GM18505 (cell line): Measurements from ENCODE around the gene CZIB.
"Not testable (repeated sequence)": the region's sequence is repeated elsewhere in the genome, so short reads cannot be mapped to it uniquely, and the experiment has no call there.

ENCODE experiments used
- ATAC-seq: cut with Tn5 transposase; IDR thresholded peaks from one replicate; pipeline ENCODE4 v1.9.1; 2021; ENCODE audit not compliant: unreplicated experiment
- POLR2A ChIP-seq: IDR thresholded peaks from 4 replicates; pipeline ENCODE4 v1.6.1; 2011; ENCODE audit warnings: borderline replicate concordance; ENCODE audit not compliant: insufficient read depth, insufficient read length; ENCODE audit errors: extremely low read depth

CZIB gene

DNA sequence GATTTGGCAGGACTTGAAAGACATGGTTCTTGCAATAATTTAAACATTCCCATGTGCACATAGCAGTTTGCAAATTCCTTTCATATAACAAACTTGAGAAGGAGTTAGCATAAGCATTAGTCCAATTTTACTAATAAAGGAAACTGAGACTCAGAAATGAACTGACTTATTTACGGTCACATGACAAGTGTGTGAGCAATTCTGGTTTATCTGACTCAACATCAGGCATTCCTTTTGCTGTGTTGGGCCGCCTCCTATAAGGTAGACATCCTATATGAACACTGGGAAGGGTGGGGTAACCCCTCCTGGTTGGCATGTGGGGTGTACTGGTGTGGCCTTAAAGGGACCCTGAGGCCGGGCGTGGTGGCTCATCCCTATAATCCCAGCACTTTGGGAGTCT, 32.3 kb downstream of the CZIB start:
- no peak for ATAC-seq
- no peak for TF ChIP-seq POLR2A

- no peak for TF ChIP-seq POLR2A
- ATAC-seq = no peak
These were observed 33.0 kb downstream of the CZIB start for GRCh38 chr1:53187401-53187800.

GRCh38 chr1:53186533-53186932, 33.9 kb downstream of the CZIB start:
- TF ChIP-seq POLR2A = no peak
- ATAC-seq = no peak

GRCh38 chr1:53185955-53186297, 34.5 kb downstream of the CZIB start:
- ATAC-seq = not testable (repeated sequence)

DNA sequence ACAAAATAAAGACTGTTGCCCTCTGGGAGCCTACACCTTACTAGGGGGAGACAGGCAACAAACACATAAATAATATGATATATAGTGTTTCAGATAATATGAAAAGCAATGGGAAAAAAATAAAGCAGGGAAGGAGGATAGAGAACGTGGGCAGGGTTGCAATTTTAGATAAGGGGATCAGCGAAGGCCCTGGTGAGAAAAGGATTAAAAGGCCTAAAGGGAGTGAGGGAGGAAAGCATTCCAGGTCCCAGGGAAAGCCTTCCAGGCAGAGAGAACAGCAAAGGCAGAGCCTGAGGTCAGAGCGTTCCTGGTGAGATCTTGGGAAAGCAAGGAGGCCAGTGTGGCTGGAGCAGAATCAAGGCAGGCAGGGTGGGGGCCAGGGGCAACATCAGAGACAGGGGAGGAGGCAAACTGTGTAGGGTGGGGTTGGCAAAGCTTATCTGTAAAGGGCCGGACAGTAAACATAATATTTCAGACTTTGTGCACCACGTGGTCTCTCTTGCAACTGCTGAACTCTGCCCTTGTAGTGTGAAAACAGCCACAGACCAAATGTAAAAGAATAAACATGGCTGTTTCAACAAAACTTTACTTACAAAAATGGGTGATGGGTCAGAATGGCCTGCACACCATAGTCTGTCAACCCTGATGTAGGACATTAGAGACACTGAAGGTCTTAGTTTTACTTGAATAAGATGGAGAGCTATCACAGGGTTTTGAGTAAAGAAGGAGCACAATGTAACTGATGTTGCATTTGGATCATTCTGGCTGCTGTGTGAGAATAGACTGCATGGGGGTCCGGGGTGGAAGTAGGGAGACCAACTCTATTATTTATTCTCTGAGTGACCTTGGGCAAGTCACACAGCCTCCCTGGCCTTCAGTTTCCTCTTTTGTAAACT, 37.1 kb downstream of the CZIB start:
- ATAC-seq = no peak
- TF ChIP-seq POLR2A = no peak

DNA sequence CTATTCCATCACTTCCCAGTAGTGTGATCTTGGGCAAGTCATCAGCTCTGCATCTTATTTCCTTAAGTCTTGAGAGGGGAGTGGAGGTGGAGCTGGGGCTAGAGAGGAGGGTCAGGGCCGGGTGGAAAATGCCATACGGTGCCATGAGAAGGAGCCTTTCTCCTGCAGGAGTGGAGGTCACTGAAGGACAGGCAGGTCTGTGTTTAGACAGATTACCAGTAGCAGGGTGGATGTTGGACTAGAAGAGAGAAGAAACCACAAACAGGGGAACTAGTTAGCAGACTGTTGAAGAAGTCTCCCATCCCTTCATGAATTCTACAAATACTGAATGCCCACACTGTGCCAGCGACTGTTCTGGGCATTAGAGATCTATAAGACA, 37.7 kb downstream of the CZIB start:
- no peak for ATAC-seq
- no peak for TF ChIP-seq POLR2A

GRCh38 chr1:53182111-53182593, 38.3 kb downstream of the CZIB start:
- ATAC-seq = no peak
- no peak for TF ChIP-seq POLR2A

DNA sequence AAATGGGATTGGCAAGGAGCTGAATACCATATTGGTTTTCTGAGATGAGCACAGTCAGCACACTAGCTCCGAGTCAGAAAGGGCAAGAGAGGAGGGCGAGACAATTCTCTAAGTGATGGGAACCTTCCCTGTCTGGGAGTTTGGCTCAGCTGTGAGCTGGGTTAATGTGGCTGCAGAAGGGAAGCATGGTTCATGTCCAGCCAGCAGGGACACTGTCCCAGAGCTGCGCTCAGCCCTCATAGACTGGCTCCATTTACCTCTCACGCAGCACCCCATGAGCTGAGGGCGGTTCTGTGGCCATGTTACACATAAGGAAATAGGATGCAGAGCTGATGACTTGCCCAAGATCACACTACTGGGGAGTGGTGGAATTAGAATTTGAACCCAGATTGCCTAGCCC, 39.5 kb downstream of the CZIB start:
- no peak for ATAC-seq
- no peak for TF ChIP-seq POLR2A

DNA sequence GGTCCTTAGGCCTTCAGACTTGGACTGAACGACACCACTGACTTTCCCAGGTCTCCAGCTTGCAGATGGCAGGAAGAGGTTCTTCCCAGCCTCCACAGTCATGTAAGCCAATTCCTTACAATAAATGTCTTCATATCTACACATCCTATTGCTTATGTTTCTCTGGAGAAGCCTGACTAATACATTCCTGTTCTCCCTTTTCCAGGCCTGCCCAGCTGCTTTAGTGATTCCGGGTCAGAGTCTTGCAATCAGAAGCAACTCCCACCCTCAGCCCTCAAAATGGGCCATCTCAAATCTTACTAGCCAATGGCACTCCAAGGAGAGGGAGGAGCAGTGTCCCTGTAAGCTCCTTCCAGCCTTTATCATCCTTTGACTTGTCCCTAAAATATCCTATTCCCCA, 40.2 kb downstream of the CZIB start:
- no peak for TF ChIP-seq POLR2A

GRCh38 chr1:53176452-53177208, 43.8 kb downstream of the CZIB start:
- TF ChIP-seq POLR2A = no peak
- ATAC-seq = no peak

More for the DNA sequence above, 40.2 kb downstream of the CZIB start:
- no peak for ATAC-seq

GRCh38 chr1:53174971-53175913, 45.2 kb downstream of the CZIB start:
- TF ChIP-seq POLR2A = no peak
- ATAC-seq = no peak

- TF ChIP-seq POLR2A = no peak
- ATAC-seq = no peak
These were observed 47.9 kb downstream of the CZIB start for GRCh38 chr1:53172426-53173128.
